ENCODE results near the gene DNMT3A.

Gene DNMT3A

DNA sequence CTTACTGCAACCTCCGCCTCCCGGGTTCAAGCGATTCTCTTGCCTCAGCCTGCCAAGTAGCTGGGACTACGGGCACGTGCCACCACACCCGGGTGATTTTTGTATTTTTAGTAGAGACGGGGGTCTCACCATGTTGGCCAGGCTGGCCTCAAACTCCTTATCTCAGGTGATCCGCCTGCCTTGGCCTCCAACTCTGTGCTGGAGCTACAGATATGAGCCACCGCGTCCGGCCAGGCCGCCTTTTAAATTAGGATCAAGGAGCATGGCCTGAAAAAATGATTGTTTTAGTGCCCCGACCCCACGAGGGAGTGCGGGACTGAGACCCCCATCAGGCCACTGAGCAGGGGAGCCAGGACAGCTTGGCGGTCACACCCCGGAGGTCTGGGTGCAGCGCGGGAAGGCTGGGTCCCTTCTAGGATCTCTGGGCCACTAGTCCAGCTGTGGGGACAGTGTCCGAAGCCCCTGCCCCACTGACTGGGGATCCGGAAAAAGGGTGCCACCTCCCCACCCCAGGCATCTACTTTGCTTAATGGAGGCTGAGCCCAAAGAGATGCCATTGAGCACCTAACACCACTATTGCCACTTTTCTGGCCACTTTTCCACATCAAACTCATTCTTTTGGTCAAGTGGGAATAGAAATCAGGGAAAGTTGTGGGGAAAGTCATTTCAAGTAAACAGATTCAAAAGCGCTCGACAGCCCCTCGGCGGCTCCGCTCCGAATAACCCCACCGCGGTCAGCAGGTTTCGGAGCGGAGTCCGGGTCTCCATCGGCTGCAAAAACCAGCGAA lies 19.7 kb upstream of the DNMT3A start:
- no peak overlapping the region for H2BK15ac ChIP-seq (ENCODE audit: low read length)
- no peaks in the 10 kb centered on the region for H3K79me1 ChIP-seq (ENCODE audit: low read depth, low read length)
- no peak overlapping the region for H2BK120ac ChIP-seq (ENCODE audit: low read depth, low read length)
- H4K8ac ChIP-seq (ENCODE audit: low read depth, low read length): no peak overlapping the region
- no peak overlapping the region for H3K23ac ChIP-seq (ENCODE audit: low read depth, low read length, poor library complexity)
- peaks cover 2% of the 10 kb centered on the region in 2 donors for H3K4me1 ChIP-seq (ENCODE audit: control insufficient read depth in 2 of 2, insufficient read depth in 1 of 2, low read depth in 1 of 2, low read length in 2 of 2)
- no peak overlapping the region for H3K27ac ChIP-seq (replicated peaks; ENCODE audit: low read length)
- H3K9ac ChIP-seq (ENCODE audit: low read depth, low read length, poor library complexity): no peak overlapping the region
- H2BK12ac ChIP-seq (ENCODE audit: low read length): no peak overlapping the region
- peak overlapping the region; percentile 83 for H2AFZ ChIP-seq (ENCODE audit: low read length)
- peak overlapping the region in 1 of 2 donors; percentile 5 for H3K4me3 ChIP-seq (ENCODE audit: low read length in 2 of 2)
- H3K27me3 ChIP-seq (ENCODE audit: control insufficient read depth in 3 of 3, insufficient read depth in 3 of 3, low read depth in 1 of 3, low read length in 3 of 3): peaks cover 0 to 32% (median 4%) of the 10 kb centered on the region in 3 experiments
- peaks cover 0 to 1% of the 10 kb centered on the region in 2 donors for H3K9me3 ChIP-seq (replicated peaks in 1 of 2; ENCODE audit: control insufficient read depth in 2 of 2, insufficient read depth in 1 of 2, low read depth in 1 of 2, low read length in 2 of 2)
- H3K36me3 ChIP-seq (replicated peaks in 1 of 2; ENCODE audit: control insufficient read depth in 2 of 2, insufficient read depth in 2 of 2, low read length in 2 of 2): no peaks in the 10 kb centered on the region
- H2AK5ac ChIP-seq (ENCODE audit: low read depth, low read length): no peak overlapping the region
- no peak overlapping the region for H3K18ac ChIP-seq (ENCODE audit: low read length)
- no CpG with 5 or more reads among the region's 34 CpGs for WGBS, 2 donors (ENCODE audit: extremely low coverage in 2 of 2, insufficient read length in 2 of 2, insufficient replicate concordance in 1 of 2)
- no peak overlapping the region for H3K4ac ChIP-seq (ENCODE audit: low read length)
- DNase-seq (ENCODE audit: low spot score): no peak
- peak overlapping the region; percentile 38 for H3K4me2 ChIP-seq (ENCODE audit: insufficient read depth, low read length, poor library complexity, severe bottlenecking)
- H4K91ac ChIP-seq (ENCODE audit: low read depth, low read length, poor library complexity): no peak overlapping the region
- H3K14ac ChIP-seq (ENCODE audit: low read length): no peak overlapping the region
- no peak overlapping the region for H2BK5ac ChIP-seq (ENCODE audit: low read length)

DNA sequence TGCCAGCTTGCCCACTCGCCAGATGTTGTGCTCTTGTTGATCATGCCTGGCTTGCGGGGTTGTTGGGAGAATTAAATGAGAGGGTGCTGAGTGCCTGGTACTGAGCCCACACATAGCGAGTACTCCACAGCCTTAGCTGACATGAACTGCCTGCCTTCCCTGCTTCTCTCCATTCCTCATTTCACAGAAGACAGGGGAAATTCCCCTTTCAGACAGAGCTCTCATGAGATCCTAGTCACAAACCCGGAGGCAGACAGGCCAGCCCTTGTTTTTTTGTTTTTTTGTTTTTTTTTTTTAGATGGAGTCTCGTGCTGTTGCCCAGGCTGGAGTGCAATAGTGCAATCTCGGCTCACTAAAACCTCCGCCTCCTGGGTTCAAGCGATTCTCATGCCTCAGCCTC lies 17.1 kb upstream of the DNMT3A start:
- Histone ChIP-seq H2BK12ac (ENCODE audit: low read length) (no peak overlapping the region), H2BK5ac (ENCODE audit: low read length) (no peak overlapping the region), H3K18ac (ENCODE audit: low read length) (no peak overlapping the region), H2AFZ (ENCODE audit: low read length) (no peak overlapping the region), H2BK15ac (ENCODE audit: low read length) (no peak overlapping the region), H3K27me3 (ENCODE audit: control insufficient read depth in 3 of 3, insufficient read depth in 3 of 3, low read depth in 1 of 3, low read length in 3 of 3) (peaks cover 0 to 15% (median 4%) of the 10 kb centered on the region in 3 experiments), H3K4me1 (ENCODE audit: control insufficient read depth in 2 of 2, insufficient read depth in 1 of 2, low read depth in 1 of 2, low read length in 2 of 2) (peaks cover 0 to 4% of the 10 kb centered on the region in 2 donors), H2BK120ac (ENCODE audit: low read depth, low read length) (no peak overlapping the region), H4K8ac (ENCODE audit: low read depth, low read length) (no peak overlapping the region), H3K9ac (ENCODE audit: low read depth, low read length, poor library complexity) (no peak overlapping the region), H2AK5ac (ENCODE audit: low read depth, low read length) (no peak overlapping the region), H3K79me1 (ENCODE audit: low read depth, low read length) (no peaks in the 10 kb centered on the region), H3K4me2 (ENCODE audit: insufficient read depth, low read length, poor library complexity, severe bottlenecking) (no peak overlapping the region), H4K91ac (ENCODE audit: low read depth, low read length, poor library complexity) (no peak overlapping the region), H3K36me3 (replicated peaks in 1 of 2; ENCODE audit: control insufficient read depth in 2 of 2, insufficient read depth in 2 of 2, low read length in 2 of 2) (no peaks in the 10 kb centered on the region), H3K9me3 (replicated peaks in 1 of 2; ENCODE audit: control insufficient read depth in 2 of 2, insufficient read depth in 1 of 2, low read depth in 1 of 2, low read length in 2 of 2) (peaks cover 2 to 8% of the 10 kb centered on the region in 2 donors), H3K14ac (ENCODE audit: low read length) (no peak overlapping the region), H3K4ac (ENCODE audit: low read length) (no peak overlapping the region), H3K27ac (replicated peaks; ENCODE audit: low read length) (no peak overlapping the region), H3K23ac (ENCODE audit: low read depth, low read length, poor library complexity) (no peak overlapping the region), H3K4me3 (ENCODE audit: low read length in 2 of 2) (no peak overlapping the region)
- WGBS, 2 donors (ENCODE audit: extremely low coverage in 2 of 2, insufficient read length in 2 of 2, insufficient replicate concordance in 1 of 2): no CpG with 5 or more reads among the region's 8 CpGs
- DNase-seq (ENCODE audit: low spot score): no peak

GRCh38 chr2:25358249-25358815 lies 16.6 kb upstream of the DNMT3A start:
- Histone ChIP-seq H3K4me1 (ENCODE audit: control insufficient read depth in 2 of 2, insufficient read depth in 1 of 2, low read depth in 1 of 2, low read length in 2 of 2) (peaks cover 0 to 4% of the 10 kb centered on the region in 2 donors), H3K9me3 (replicated peaks in 1 of 2; ENCODE audit: control insufficient read depth in 2 of 2, insufficient read depth in 1 of 2, low read depth in 1 of 2, low read length in 2 of 2) (peaks cover 2 to 8% of the 10 kb centered on the region in 2 donors), H3K27me3 (ENCODE audit: control insufficient read depth in 3 of 3, insufficient read depth in 3 of 3, low read depth in 1 of 3, low read length in 3 of 3) (peaks cover 0 to 14% (median 4%) of the 10 kb centered on the region in 3 experiments), H3K27ac (replicated peaks; ENCODE audit: low read length) (no peak overlapping the region), H3K23ac (ENCODE audit: low read depth, low read length, poor library complexity) (no peak overlapping the region), H4K8ac (ENCODE audit: low read depth, low read length) (no peak overlapping the region), H3K9ac (ENCODE audit: low read depth, low read length, poor library complexity) (no peak overlapping the region), H3K4me3 (ENCODE audit: low read length in 2 of 2) (no peak overlapping the region), H2BK12ac (ENCODE audit: low read length) (no peak overlapping the region), H2BK15ac (ENCODE audit: low read length) (peak overlapping the region; percentile 20), H3K18ac (ENCODE audit: low read length) (no peak overlapping the region), H3K79me1 (ENCODE audit: low read depth, low read length) (no peaks in the 10 kb centered on the region), H3K4ac (ENCODE audit: low read length) (no peak overlapping the region), H2AFZ (ENCODE audit: low read length) (no peak overlapping the region), H3K36me3 (replicated peaks in 1 of 2; ENCODE audit: control insufficient read depth in 2 of 2, insufficient read depth in 2 of 2, low read length in 2 of 2) (no peaks in the 10 kb centered on the region), H3K14ac (ENCODE audit: low read length) (no peak overlapping the region), H2BK120ac (ENCODE audit: low read depth, low read length) (no peak overlapping the region), H3K4me2 (ENCODE audit: insufficient read depth, low read length, poor library complexity, severe bottlenecking) (no peak overlapping the region), H2BK5ac (ENCODE audit: low read length) (no peak overlapping the region), H4K91ac (ENCODE audit: low read depth, low read length, poor library complexity) (no peak overlapping the region), H2AK5ac (ENCODE audit: low read depth, low read length) (no peak overlapping the region)
- no CpG with 5 or more reads among the region's 6 CpGs for WGBS, 2 donors (ENCODE audit: extremely low coverage in 2 of 2, insufficient read length in 2 of 2, insufficient replicate concordance in 1 of 2)
- no peak for DNase-seq (ENCODE audit: low spot score)

DNA sequence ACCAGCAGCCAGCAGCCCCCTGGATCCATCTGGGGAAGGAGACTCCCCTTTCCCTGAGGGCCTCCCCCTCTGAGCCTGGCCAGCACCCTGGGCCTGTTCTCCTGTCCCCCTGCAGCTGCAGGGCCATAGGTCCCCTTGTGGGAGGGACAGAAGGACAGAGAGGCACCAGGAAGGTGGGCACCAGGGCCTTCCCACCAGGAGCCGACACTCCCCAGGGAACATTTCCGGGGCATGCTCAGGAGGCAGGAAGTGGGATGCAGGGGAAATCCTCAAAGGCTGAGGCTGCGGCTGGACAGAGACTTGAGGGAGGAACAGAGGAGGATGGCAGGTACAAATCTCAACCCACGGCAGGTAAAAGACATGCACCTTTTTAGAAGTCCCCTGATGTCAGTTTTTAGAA lies 14.4 kb upstream of the DNMT3A start:
- Histone ChIP-seq H3K79me1 (ENCODE audit: low read depth, low read length) (no peaks in the 10 kb centered on the region), H3K36me3 (replicated peaks in 1 of 2; ENCODE audit: control insufficient read depth in 2 of 2, insufficient read depth in 2 of 2, low read length in 2 of 2) (no peaks in the 10 kb centered on the region), H3K23ac (ENCODE audit: low read depth, low read length, poor library complexity) (peak overlapping the region; percentile 49), H3K4me1 (ENCODE audit: control insufficient read depth in 2 of 2, insufficient read depth in 1 of 2, low read depth in 1 of 2, low read length in 2 of 2) (peaks cover 0 to 2% of the 10 kb centered on the region in 2 donors), H4K8ac (ENCODE audit: low read depth, low read length) (no peak overlapping the region), H3K18ac (ENCODE audit: low read length) (no peak overlapping the region), H3K4me3 (ENCODE audit: low read length in 2 of 2) (no peak overlapping the region), H4K91ac (ENCODE audit: low read depth, low read length, poor library complexity) (no peak overlapping the region), H2BK12ac (ENCODE audit: low read length) (no peak overlapping the region), H2BK5ac (ENCODE audit: low read length) (no peak overlapping the region), H3K9ac (ENCODE audit: low read depth, low read length, poor library complexity) (no peak overlapping the region), H3K4me2 (ENCODE audit: insufficient read depth, low read length, poor library complexity, severe bottlenecking) (no peak overlapping the region), H3K14ac (ENCODE audit: low read length) (no peak overlapping the region), H3K27ac (replicated peaks; ENCODE audit: low read length) (no peak overlapping the region), H3K4ac (ENCODE audit: low read length) (no peak overlapping the region), H2AK5ac (ENCODE audit: low read depth, low read length) (peak overlapping the region; percentile 77), H3K27me3 (ENCODE audit: control insufficient read depth in 3 of 3, insufficient read depth in 3 of 3, low read depth in 1 of 3, low read length in 3 of 3) (peaks cover 0 to 11% (median 0%) of the 10 kb centered on the region in 3 experiments), H2BK120ac (ENCODE audit: low read depth, low read length) (no peak overlapping the region), H3K9me3 (replicated peaks in 1 of 2; ENCODE audit: control insufficient read depth in 2 of 2, insufficient read depth in 1 of 2, low read depth in 1 of 2, low read length in 2 of 2) (peaks cover 2 to 8% of the 10 kb centered on the region in 2 donors), H2BK15ac (ENCODE audit: low read length) (no peak overlapping the region), H2AFZ (ENCODE audit: low read length) (peak overlapping the region; percentile 72)
- no CpG with 5 or more reads among the region's 4 CpGs for WGBS, 2 donors (ENCODE audit: extremely low coverage in 2 of 2, insufficient read length in 2 of 2, insufficient replicate concordance in 1 of 2)
- no peak for DNase-seq (ENCODE audit: low spot score)

Data from neuronal stem cell (in vitro differentiated cells).